Measurements from ENCODE around the gene MSL3B.

The MSL3B gene

GRCh38 chr2:233815861-233816260 lies 52.3 kb downstream of the MSL3B start:
- Histone ChIP-seq H3K9me3 (peaks cover 0 to 4% (median 0%) of the 10 kb centered on the region in 3 donors), H3K36me3 (no peaks in the 10 kb centered on the region), H3K27me3 (peaks cover 0 to 3% of the 10 kb centered on the region in 2 donors), H3K4me1 (no peaks in the 10 kb centered on the region), H3K4me3 (no peak overlapping the region), H3K27ac (no peak overlapping the region)
- DNase-seq: no peak
- TF ChIP-seq CTCF (IDR thresholded peaks at IDR 0.05): no peak
- intact Hi-C loops (cut with DNase I; ENCODE audit: low total_unique reads): no loop called here

Measured in tibial artery (tissue), 4 donors.